GM19467 (cell line): Measurements from ENCODE around the gene PTPN20.
"Not testable (repeated sequence)": the region's sequence is repeated elsewhere in the genome, so short reads cannot be mapped to it uniquely, and the experiment has no call there.

Experiments
- ATAC-seq: cut with Tn5 transposase; IDR thresholded peaks from one replicate; pipeline ENCODE4 v1.9.1; 2021; ENCODE audit warnings: mild to moderate bottlenecking, moderate library complexity; ENCODE audit not compliant: unreplicated experiment

PTPN20 gene

DNA sequence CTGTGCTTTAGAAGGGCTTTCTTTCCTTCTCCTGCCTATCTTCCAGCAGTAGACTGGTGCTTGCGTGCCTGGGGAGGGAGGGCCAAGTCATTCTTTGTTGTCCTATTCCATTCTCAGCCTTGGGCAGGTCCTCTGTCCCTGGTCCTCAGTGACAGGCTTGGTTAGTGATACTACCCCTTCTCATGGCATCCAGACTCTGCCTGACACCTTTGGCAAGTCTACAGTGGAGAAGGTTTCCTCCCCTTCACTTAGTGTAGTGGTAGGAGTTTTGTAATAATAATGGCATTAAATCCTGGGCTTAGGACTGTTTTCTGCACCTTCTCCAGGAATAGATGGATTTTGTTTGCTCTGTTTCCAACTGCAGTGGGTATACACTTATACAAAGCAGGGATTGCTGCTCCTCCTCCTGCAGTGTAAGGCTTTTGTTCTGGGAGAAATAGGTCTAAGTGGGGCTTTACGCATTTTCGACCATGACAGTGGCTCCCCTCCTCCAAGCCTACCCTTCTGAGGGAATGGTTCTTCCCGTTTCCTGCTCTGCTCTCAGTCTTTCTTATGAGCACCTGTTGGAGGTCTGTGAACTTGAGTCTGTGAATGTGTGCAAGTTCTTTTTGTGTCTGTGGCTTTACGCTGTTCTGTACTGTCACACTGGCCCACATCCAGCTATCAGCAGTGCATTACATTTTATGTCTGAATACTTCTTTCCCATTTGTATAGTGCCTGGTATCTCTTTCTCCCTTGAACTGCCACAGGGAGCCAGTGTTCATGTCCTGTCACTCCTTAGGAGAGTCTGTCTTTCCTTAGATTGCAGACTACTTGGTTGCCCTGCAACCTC, 37.7 kb downstream of the PTPN20 start:
- not testable (repeated sequence) for ATAC-seq

DNA sequence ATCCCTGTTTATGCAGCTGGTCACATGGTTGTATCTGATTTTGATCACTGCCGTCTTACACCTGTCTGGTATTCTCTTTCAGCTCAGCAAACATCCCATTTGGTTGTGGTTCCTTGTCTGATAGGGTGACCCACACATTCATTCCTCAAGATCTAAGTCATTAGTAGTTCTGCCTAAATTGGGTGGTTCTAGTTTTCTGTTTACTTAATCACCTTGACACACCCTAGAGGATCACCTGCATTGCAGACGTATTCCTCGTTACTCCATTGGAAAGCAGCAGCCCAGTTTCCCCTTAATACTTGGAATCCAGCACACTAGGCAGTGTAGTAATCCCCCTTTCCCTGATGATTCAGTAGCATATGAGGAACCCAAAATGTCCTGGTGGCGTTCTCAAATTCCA, 41.3 kb downstream of the PTPN20 start:
- ATAC-seq = not testable (repeated sequence)

DNA sequence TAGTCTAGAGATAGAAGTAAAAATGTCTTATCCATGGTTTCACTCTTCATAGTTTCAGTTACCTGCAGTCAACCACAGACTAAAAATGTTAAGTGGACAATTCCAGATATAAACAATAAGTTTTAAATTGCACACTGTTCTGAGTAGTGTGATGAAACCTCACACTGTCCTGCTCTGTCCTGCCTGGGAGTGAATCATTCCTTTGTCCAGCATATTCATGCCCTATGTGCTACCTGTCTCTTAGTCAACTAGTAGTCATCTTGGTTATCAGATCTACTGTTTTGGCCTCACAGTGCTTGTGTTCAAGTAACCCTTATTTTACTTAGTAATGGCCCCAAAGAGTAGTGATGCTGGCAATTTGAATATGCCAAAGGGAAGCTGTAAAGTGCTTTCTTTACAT, 49.5 kb downstream of the PTPN20 start:
- not testable (repeated sequence) for ATAC-seq

DNA sequence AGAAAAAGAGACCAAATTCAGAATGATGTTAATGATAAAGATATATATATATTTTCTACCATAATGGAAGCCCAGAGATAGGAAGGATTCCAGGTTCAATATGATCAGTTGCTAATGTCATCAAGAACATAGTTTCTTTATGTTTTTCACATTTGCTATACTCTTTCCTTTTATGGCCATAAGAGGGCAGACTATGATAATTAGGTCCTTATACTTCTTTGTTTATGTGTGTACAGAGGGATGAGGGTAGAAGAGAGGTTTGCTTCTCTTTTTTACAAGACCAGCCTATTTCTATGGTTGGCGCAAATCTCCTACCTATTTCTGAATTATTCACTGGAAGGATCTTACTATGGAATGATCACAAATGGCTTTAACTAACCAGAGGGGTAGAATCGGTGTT, 52.1 kb downstream of the PTPN20 start:
- not testable (repeated sequence) for ATAC-seq

DNA sequence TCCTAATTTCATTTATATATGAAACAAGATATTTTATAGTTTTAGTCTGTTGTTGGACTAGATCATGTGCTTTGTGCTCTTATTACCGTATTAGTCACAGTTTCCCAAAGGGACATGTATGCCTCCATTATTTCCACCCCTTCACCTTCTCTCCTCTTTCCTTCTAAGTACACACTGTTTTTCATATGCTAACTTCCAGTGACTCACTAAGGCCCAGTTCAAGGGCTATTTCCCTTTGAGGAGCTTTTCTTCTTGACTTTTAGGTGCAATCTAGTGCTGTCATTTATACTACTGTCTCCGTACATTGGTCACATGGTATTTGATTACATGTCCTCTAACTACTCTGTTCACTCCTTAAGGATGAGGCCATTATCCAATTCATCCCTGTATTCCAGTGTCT, 55.8 kb downstream of the PTPN20 start:
- ATAC-seq = not testable (repeated sequence)

DNA sequence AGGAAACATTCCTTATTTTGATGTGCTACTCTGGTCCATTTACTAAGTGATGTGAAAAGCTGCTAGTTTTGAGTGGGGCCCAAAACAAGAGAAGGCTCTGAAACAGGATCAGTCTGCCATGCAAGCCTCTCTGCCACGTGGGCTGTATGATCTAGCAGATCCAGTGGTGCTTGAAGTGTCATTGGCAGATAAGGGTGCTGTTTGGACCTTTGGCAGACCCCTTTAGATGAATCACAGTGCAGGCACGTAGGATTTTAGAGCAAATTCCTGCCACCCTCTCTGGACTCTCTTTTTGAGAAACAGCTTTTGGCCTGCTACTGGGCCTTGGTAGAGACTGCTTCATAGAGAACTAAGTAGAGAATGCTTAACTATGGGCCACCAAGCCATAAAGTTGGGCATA, 69.0 kb downstream of the PTPN20 start:
- ATAC-seq = not testable (repeated sequence)

DNA sequence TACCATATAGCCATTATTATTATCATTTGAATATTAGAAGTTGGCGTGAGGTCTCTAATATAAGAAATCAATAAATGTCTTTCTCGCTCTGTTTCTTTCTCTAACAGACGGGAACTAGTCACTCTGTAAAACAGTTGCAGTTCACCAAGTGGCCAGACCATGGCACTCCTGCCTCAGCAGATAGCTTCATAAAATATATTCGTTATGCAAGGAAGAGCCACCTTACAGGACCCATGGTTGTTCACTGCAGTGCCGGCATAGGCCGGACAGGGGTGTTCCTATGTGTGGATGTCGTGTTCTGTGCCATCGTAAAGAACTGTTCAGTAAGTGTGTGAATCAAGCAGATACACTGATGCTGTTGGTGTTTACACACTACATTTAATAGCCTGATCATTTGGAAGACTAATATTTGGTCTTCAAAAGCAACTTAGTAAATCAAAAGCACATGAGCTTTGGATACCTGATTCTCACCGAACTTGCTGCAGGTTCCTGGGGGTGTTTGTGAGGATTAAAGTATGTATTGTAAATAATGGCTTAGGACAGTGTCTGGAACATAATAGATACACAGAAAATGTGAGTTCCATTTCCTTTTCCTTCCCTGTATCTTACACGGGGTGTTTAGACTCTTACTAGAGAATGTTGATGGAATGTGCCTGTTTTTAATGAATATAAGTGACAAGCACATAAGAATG, 76.2 kb downstream of the PTPN20 start:
- ATAC-seq = peak; percentile 69

DNA sequence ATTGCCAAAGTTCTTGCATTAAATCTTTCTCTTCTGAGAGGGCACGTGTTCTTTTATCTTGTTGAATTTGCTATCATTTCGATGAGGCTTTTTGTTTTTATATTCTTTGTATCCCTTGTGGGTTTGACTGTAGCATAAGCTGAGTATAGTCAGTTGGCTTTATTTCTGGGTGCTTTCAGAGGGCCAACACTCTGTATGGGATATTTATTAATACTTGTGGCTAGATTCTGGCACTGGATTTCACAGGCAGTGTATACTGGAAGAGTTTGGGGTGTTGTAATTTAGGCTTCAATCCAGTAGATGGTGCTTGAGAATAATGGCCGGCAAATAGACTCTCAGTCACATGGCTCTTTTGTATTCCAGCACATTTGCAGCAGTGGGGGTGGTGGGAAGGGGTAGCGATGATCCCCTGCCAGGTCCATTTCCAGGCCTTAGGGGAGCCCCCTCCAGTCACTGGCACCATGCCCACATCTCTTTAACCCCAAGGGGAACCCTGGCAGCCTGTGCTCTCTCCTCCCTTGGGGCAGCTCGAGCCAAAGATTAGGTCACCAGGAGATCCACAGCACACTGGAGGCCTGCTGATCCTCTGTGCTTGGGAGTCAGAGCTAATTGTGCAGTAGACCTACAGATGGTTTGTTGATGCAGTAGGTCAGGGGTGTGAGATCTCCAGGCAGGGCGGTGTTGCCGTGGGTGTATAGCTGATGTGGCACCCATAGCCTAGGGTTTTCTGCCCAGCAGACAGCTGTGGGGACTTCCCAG, 81.8 kb downstream of the PTPN20 start:
- no peak for ATAC-seq

DNA sequence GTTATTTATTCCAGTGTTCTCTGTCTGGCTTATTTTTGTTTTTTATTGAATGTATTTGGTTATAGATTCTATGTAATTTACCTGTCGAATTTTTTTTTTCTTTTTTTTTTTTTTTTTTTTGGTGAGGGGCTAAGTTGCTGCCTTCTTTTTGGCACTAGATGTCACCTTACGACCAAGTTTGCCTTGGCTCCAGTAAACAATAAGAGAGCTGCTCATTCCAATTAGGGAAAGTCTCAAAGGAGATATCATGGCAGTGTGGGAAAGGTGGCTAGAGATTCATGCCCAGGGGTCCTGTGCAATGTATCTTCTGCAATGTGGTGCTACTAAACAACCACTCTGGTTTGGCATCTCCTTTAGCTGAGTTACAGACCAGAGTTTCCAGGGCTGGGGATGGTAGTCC, 84.0 kb downstream of the PTPN20 start:
- no peak for ATAC-seq

DNA sequence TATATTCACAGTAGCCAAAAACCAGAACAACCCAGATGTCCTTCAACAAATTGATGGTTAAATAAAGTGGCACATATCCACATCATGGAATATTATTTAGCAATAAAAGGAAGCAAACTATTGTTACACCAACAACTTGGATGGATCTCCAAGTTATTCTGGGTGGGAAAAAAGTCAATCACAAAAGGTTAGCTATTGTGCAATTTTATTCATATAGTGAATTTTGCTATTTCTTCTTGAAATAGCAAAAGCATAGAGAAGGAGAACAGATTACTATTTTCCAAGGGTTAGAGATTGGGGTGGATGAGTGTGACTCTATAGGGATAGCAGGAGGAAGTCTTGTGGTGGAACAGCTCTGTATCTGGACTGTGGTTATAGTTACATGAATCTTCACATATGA, 87.0 kb downstream of the PTPN20 start:
- ATAC-seq = no peak

DNA sequence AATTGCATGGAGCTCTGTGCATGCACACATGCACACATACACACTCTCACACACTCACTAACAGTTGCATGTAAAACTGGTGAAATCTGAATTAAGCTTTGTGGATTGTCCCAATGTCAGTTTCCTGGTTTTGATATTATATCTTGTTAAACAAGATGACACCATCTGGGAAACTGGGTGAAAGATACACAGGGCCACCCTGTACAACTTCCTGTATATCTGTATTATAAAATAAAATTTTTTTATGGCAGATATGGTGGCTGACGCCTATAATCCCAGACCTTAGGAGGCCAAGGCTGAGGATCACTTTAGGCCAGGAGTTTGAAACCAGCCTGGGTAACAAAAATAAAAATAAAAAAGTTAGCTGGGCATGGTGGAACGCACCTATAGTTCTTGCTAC, 87.4 kb downstream of the PTPN20 start:
- no peak for ATAC-seq

DNA sequence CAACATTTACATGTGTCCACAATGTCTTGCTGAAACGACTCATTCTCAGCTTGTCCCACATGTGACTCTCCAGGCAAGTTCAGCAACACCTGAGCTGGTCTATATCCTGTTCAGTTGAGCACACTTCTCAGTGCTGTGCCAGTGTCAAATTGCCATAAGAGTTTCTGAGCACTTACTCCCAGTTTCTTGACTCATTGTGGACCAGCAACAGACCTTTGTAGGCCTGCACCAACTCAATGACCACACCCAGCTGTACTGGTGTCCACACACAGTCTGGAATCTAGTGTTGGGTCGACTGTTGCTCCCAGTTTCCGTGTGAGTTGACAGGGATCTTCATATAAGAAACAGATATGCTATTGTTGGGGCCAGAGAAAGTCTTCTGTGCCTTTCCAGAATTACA, 88.0 kb downstream of the PTPN20 start:
- ATAC-seq = no peak

DNA sequence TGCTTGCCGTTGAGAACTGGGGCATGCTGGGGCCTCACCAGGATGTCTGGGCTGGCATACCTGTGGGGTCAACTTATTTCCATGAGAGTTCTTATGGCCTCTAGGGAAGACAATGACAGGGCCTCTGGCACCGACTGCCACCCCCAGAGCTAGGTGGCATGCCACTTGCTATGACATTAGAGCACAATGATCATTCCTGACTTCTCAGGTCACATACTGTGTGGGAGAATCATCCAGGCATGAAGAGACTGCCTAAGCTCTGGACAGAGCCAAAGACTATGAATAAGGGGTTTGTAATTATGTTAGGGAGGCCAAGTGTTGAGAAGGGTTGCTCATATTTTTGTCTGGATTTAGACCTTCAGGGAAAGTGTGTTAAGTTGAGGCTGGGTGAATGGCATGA, 97.5 kb downstream of the PTPN20 start:
- ATAC-seq = no peak

DNA sequence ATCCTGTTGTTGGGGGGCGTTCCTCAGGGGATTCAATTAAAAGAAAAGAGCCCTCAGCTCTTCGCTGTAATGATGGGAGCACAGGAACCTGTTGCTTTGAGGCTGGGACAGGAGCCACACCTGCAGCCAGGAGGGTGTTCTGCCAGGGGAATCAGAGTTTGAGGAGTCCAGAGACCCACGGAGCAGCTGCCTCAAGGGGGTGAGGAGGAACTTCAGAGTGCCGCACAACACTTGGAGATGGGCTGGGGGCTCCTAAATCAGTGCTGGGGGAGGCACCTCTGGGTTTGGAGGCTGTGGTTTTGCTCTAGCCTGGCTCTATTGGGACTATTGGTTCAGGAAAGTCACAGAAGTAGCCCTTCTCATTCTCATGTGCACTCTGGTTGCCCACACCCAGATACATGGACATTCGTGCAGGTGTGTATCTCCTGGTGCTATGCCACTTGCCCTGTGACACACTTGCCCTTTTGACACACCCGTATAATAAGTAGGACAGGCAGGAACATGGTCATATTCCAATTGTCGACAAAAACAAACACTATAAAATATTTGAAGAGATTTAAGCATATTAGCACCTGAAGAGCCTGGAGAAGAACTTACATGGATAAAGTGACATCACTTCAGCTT, 98.1 kb downstream of the PTPN20 start:
- no peak for ATAC-seq

DNA sequence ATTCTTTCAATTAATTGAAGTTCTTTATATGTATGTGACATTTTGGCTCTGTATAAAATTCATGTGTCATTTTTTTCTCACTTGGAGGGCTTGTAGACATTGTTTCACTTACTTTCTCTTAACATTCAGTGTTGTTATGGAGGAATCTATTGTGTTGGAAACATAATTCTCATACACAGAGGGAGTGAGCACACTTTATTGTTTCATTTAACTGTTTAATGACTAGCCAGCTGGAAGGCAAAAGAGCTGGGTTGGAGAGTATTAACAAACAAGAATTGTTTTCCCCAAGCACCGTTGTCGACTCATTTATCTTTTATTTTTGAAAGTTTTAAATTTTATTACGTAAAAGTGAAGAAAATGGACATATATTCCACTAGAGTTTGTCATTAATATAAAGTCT, 98.8 kb downstream of the PTPN20 start:
- no peak for ATAC-seq

DNA sequence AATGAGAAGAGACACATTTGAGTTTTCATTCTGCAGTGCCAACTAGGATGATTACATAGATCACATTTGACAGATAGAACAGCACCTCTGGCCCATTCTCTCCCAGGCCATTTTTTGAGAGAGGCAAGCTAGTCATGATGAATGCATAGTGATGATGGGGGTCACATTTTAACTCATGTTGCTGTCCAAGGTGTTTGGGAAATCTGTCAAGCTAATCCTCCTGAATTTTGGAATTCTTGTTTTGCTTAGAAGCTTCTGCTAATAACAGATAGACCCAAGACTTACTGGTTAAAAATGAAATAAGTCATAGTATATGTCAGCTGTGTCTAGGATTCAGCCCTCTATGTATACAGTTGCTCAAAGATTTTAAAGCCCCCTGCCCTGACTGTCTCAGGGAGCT, 101.0 kb downstream of the PTPN20 start:
- no peak for ATAC-seq

DNA sequence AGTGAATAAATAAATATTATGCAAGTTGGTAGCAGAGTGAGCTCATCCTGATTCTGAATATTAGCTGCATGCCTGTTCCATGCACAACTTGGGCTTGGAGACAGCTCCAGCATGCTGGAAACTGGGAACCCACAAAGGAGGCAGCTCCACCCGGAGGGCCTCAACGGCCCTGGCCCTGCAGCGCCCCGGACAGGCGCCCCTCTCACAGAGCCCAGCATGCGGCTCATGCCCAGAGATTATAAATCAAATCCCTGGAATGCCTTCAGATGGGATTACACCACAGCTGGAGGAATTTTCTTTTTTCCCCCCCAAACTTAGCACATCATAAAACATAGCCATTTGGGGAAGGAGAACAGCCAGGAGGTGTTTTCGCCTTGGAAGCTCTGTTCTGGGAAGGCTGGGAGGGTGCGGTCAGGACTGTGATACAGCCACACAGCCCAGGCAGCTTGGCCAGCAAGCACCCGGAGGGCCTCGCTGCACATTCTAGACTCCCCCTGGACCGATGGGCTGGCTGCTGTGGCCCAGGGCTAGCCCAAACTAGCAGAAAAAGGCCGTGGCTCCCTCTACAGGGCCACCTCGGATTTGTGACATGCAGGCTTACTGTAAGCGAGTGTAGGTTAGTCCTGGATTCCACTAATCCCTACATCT, 102.4 kb downstream of the PTPN20 start:
- no peak for ATAC-seq

DNA sequence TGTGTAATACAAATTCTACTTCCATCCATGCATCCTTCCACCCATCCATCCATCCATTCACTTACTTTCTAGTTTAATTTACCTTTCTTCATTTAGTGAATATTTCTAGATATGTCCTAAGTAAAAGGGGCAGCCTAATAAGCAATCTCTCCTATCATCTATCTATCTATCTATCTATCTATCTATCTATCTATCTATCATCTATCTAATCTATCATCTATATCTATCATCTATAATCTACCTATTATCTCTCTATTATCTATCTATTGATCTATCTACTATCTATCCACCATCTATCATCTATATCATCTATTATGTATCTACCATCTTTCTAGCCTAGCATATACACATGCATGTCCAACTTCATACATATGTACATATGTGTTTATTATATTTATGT, 104.2 kb downstream of the PTPN20 start:
- no peak for ATAC-seq

DNA sequence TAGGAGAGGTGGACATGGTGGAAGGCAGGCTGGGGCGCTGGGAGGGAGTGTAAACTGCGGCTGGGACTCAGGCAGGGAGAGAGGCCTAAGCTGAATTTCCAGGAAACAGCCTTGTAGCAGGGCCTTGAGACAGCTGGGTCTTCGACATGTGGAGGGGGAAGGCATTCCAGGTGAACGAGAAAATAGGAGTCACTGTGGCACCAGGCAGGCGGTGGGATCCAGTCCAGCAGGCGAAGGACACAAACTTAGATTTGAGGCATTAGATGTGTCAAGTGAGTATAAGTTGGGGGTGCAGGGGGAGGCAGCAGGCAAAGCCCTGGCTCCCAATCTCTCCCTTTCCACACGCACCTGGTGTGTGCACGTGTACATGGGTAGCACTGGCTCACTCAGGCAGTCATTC, 105.3 kb downstream of the PTPN20 start:
- ATAC-seq = no peak

DNA sequence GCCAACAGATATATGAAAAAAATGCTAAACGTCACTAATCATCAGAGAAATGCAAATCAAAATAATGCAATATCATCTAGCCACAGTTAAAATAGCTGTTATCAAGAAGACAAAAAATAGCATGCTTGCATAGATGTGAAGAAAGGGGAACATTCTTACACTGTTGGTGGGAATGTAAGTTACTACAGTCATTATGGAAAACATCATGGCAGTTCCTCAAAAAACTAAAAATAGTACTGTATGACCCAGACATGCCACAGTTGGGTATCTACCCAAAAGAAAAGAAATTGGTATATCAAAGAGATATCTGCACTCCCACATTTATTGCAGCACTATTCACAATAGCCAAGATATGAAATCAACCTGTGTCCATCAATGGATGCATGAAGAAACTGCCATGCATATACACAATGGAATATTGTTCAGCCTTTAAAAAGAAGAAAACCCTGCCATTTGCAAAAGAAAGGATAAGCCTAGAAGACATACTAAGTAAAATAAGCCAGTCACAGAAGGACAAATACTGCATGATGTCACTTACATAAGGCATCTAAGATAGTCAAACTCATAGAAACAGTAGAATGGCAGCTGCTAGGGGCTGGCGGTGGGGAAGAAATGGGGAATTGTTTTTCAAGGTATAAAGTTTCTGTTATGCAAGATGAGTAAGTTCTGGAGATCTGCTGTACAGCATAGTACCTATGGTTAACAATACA, 107.0 kb downstream of the PTPN20 start:
- ATAC-seq = no peak
